SJCRH30 (cell line): ENCODE measurements around the gene COL5A1. TPM values are rescaled to one million over a fixed set of nuclear protein-coding genes. Genes with fewer than 3 reads are reported as not detected.

ENCODE experiments used
- DNase-seq, 2 experiments: peaks; one replicate each; pipeline ENCODE4 v3.0.0-alpha.2; 2015 to 2020
- H3K27ac ChIP-seq: fragments of 250-450 bp; sonication (Bioruptor Pico); 2 replicates; pipeline ENCODE4 v1.5.1; 2020; ENCODE audit warnings: mild to moderate bottlenecking, moderate library complexity
- H3K27me3 ChIP-seq: fragments of 250-450 bp; sonication (Bioruptor Pico); 2 replicates; pipeline ENCODE4 v1.5.1; 2020; ENCODE audit warnings: mild to moderate bottlenecking, moderate library complexity
- H3K36me3 ChIP-seq: fragments of 250-450 bp; sonication (Bioruptor Pico); 2 replicates; pipeline ENCODE4 v1.5.1; 2020; ENCODE audit warnings: mild to moderate bottlenecking, moderate library complexity
- H3K4me1 ChIP-seq: fragments of 250-450 bp; sonication (Bioruptor Pico); 2 replicates; pipeline ENCODE4 v1.5.1; 2020; ENCODE audit warnings: mild to moderate bottlenecking, moderate library complexity
- H3K4me3 ChIP-seq: fragments of 250-450 bp; sonication (Bioruptor Pico); 2 replicates; pipeline ENCODE4 v1.5.1; 2020; ENCODE audit warnings: mild to moderate bottlenecking, moderate library complexity
- H3K9me3 ChIP-seq: fragments of 250-450 bp; sonication (Bioruptor Pico); replicated peaks from 2 replicates; pipeline ENCODE4 v1.5.1; 2020; ENCODE audit warnings: mild to moderate bottlenecking, moderate library complexity
- total RNA-seq: library from RNA; depleted of rRNA; stranded (reverse); fragments of >200 nt; shearing (Covaris generic); gene quantifications from 2 replicates; pipeline ENCODE4 v1.2.3, GENCODE V29; 2014

The COL5A1 gene
- total RNA-seq, 1 experiment from 2014 or later, result 32.1 TPM

GRCh38 chr9:134742822-134743535 is 101.4 kb downstream of the COL5A1 start:
- Histone ChIP-seq H3K9me3 (no peaks in the 10 kb centered on the region), H3K36me3 (peaks cover 16% of the 10 kb centered on the region; the same call in 1 of the 2 replicates), H3K4me1 (peaks cover 15% of the 10 kb centered on the region), H3K4me3 (no peak overlapping the region), H3K27ac (no peak overlapping the region), H3K27me3 (no peaks in the 10 kb centered on the region)
- DNase-seq, result no peak

- Histone ChIP-seq H3K4me3 (no peak overlapping the region), H3K4me1 (peaks cover 13% of the 10 kb centered on the region), H3K9me3 (no peaks in the 10 kb centered on the region), H3K27me3 (no peaks in the 10 kb centered on the region), H3K36me3 (peaks cover 19% of the 10 kb centered on the region; the same call in 1 of the 2 replicates), H3K27ac (no peak overlapping the region)
- peak in 1 of 2 experiments; percentile 11 for DNase-seq
Observed at GRCh38 chr9:134743853-134744252, 102.2 kb downstream of the COL5A1 start.

- Histone ChIP-seq H3K9me3 (no peaks in the 10 kb centered on the region), H3K27ac (no peak overlapping the region), H3K4me1 (peaks cover 9% of the 10 kb centered on the region; the same call in 1 of the 2 replicates), H3K36me3 (peaks cover 19% of the 10 kb centered on the region; the same call in 1 of the 2 replicates), H3K27me3 (no peaks in the 10 kb centered on the region), H3K4me3 (no peak overlapping the region)
- DNase-seq, result no peak
Observed at GRCh38 chr9:134744385-134745295, 103.0 kb downstream of the COL5A1 start.

- no peak for DNase-seq
- Histone ChIP-seq H3K36me3 (peaks cover 19% of the 10 kb centered on the region; the same call in 1 of the 2 replicates), H3K27ac (no peak overlapping the region), H3K9me3 (no peaks in the 10 kb centered on the region), H3K27me3 (no peaks in the 10 kb centered on the region), H3K4me3 (no peak overlapping the region), H3K4me1 (peaks cover 22% of the 10 kb centered on the region)
Observed at GRCh38 chr9:134747951-134748489, 106.4 kb downstream of the COL5A1 start.

GRCh38 chr9:134748591-134748990 is 107.0 kb downstream of the COL5A1 start:
- peak; percentile 47 to 66 for DNase-seq
- Histone ChIP-seq H3K4me1 (peaks cover 22% of the 10 kb centered on the region), H3K9me3 (no peaks in the 10 kb centered on the region), H3K27ac (no peak overlapping the region; the same call in 1 of the 2 replicates), H3K4me3 (no peak overlapping the region), H3K27me3 (no peaks in the 10 kb centered on the region), H3K36me3 (peaks cover 19% of the 10 kb centered on the region; the same call in 1 of the 2 replicates)

- Histone ChIP-seq H3K4me3 (no peak overlapping the region), H3K9me3 (no peaks in the 10 kb centered on the region), H3K36me3 (peaks cover 12% of the 10 kb centered on the region; the same call in 1 of the 2 replicates), H3K4me1 (peaks cover 22% of the 10 kb centered on the region), H3K27ac (no peak overlapping the region), H3K27me3 (no peaks in the 10 kb centered on the region)
- no peak for DNase-seq
Observed at GRCh38 chr9:134750450-134751155, 109.0 kb downstream of the COL5A1 start.

- Histone ChIP-seq H3K9me3 (no peaks in the 10 kb centered on the region), H3K36me3 (peaks cover 6% of the 10 kb centered on the region; the same call in 1 of the 2 replicates), H3K27me3 (no peaks in the 10 kb centered on the region), H3K4me3 (no peak overlapping the region), H3K4me1 (peaks cover 32% of the 10 kb centered on the region), H3K27ac (peak overlapping the region; percentile 43)
- DNase-seq, result no peak
Observed at GRCh38 chr9:134751622-134752021, 110.0 kb downstream of the COL5A1 start.

- peaks cover 42% of the 10 kb centered on the region for H3K4me1 ChIP-seq
- peak; percentile 80 for DNase-seq
- H3K27ac ChIP-seq, result peak overlapping the region; percentile 43
- peaks cover 4% of the 10 kb centered on the region; the same call in 1 of the 2 replicates for H3K36me3 ChIP-seq
- no peaks in the 10 kb centered on the region for H3K9me3 ChIP-seq
- no peaks in the 10 kb centered on the region for H3K27me3 ChIP-seq
- no peak overlapping the region for H3K4me3 ChIP-seq
Observed at GRCh38 chr9:134752471-134753168, 111.0 kb downstream of the COL5A1 start.

GRCh38 chr9:134753191-134753590 is 111.6 kb downstream of the COL5A1 start:
- H3K4me3 ChIP-seq, result no peak overlapping the region
- peaks cover 45% of the 10 kb centered on the region for H3K4me1 ChIP-seq
- H3K27ac ChIP-seq, result no peak overlapping the region; the same call in 1 of the 2 replicates
- H3K9me3 ChIP-seq, result no peaks in the 10 kb centered on the region
- no peaks in the 10 kb centered on the region for H3K27me3 ChIP-seq
- no peak for DNase-seq
- peaks cover 1% of the 10 kb centered on the region; the same call in 1 of the 2 replicates for H3K36me3 ChIP-seq

- Histone ChIP-seq H3K4me1 (peaks cover 37% of the 10 kb centered on the region), H3K9me3 (no peaks in the 10 kb centered on the region), H3K4me3 (no peak overlapping the region), H3K36me3 (0 out of 2 replicates have a peak, but pooled peaks cover 4% of the 10 kb centered on the region), H3K27ac (peak overlapping the region; percentile 75), H3K27me3 (no peaks in the 10 kb centered on the region)
- no peak for DNase-seq
Observed at GRCh38 chr9:134755221-134755907, 113.8 kb downstream of the COL5A1 start.

- Histone ChIP-seq H3K4me1 (peaks cover 37% of the 10 kb centered on the region), H3K36me3 (0 out of 2 replicates have a peak, but pooled peaks cover 4% of the 10 kb centered on the region), H3K9me3 (no peaks in the 10 kb centered on the region), H3K27me3 (no peaks in the 10 kb centered on the region), H3K4me3 (no peak overlapping the region), H3K27ac (peak overlapping the region; percentile 75)
- DNase-seq, result no peak
Observed at GRCh38 chr9:134756098-134756497, 114.5 kb downstream of the COL5A1 start.

GRCh38 chr9:134757216-134757975 is 115.8 kb downstream of the COL5A1 start:
- peak; percentile 84 to 85 for DNase-seq
- H3K4me3 ChIP-seq, result no peak overlapping the region
- no peaks in the 10 kb centered on the region for H3K27me3 ChIP-seq
- H3K36me3 ChIP-seq, result 0 out of 2 replicates have a peak, but pooled peaks cover 4% of the 10 kb centered on the region
- H3K27ac ChIP-seq, result peak overlapping the region; percentile 75
- H3K9me3 ChIP-seq, result no peaks in the 10 kb centered on the region
- H3K4me1 ChIP-seq, result peaks cover 29% of the 10 kb centered on the region
